GM12878 (cell line): Measurements from ENCODE around the gene DNAJB8. TPM values are rescaled to one million over a fixed set of nuclear protein-coding genes. Genes with fewer than 3 reads are reported as not detected.

Experiments used
- ATAC-seq: fragments of 200-7000 bp; cut with Tn5 transposase; 3 replicates; pipeline ENCODE4 v1.9.1; 2020; ENCODE audit warnings: mild to moderate bottlenecking, moderate library complexity
- BruUV-seq: library from RNA; stranded (reverse); fragments of 400-500 nt; replicated peaks from 2 replicates; lab custom pipeline; 2021; lab: Mats Ljungman, UMichigan
- CTCF ChIA-PET: fragments of 300-600 bp; sonication (Branson Sonifier 250); formaldehyde crosslinking; extraction: SDS; loops from one replicate; lab custom pipeline; 2021; ENCODE audit warnings: inconsistent platforms; lab: Yijun Ruan, JAX
- POLR2A ChIA-PET: fragments of 350-600 bp; formaldehyde crosslinking; extraction: SDS; loops from one replicate; lab custom pipeline; 2021; ENCODE audit warnings: inconsistent platforms; lab: Charles Lee
- RAD21 ChIA-PET: fragments of 300-600 bp; sonication (Branson Sonifier 250); formaldehyde crosslinking; loops from one replicate; lab custom pipeline; 2023; ENCODE audit warnings: antibody characterized with exemption; ENCODE audit not compliant: unreplicated experiment; lab: Charles Lee
- SMC1A ChIA-PET: fragments of 300-600 bp; sonication (Branson Sonifier 250); formaldehyde crosslinking; loops from one replicate; lab custom pipeline; 2023; ENCODE audit not compliant: unreplicated experiment, uncharacterized antibody; lab: Charles Lee
- DNase-seq: peaks from one replicate; pipeline ENCODE4 v3.0.0-alpha.2; 2011; ENCODE audit warnings: low read depth, low spot score
- FAIRE-seq: peaks from 3 replicates; lab custom pipeline; 2011; peaks lifted over from hg19 to GRCh38; lab: Jason Lieb, UNC
- H2AFZ ChIP-seq: 2 replicates; pipeline ENCODE4 v1.6.0; 2011; ENCODE audit warnings: low read depth, low read length, control low read depth; ENCODE audit not compliant: control insufficient read depth
- H3K27ac ChIP-seq: 2 replicates; pipeline ENCODE4 v1.5.1; 2011; ENCODE audit warnings: control low read depth; ENCODE audit not compliant: control insufficient read depth, insufficient read depth
- H3K27me3 ChIP-seq, 2 experiments: replicated peaks in 1 of 2; 2 replicates each; pipeline versions ENCODE4 v1.6.0 to v1.6.1; 2011; ENCODE audit warnings: low read length in 1 of 2; ENCODE audit not compliant: control insufficient read depth in 2 of 2, insufficient read depth in 2 of 2
- H3K36me3 ChIP-seq, 2 experiments: 2 replicates each; pipeline ENCODE4 v1.5.1; 2011; ENCODE audit warnings: low read length in 1 of 2; ENCODE audit not compliant: control insufficient read depth in 2 of 2, insufficient read depth in 2 of 2
- H3K4me1 ChIP-seq: 2 replicates; pipeline ENCODE4 v1.6.1; 2011; ENCODE audit warnings: mild to moderate bottlenecking, low read length, moderate library complexity, mixed read lengths; ENCODE audit not compliant: control insufficient read depth, insufficient read depth
- H3K4me2 ChIP-seq: 2 replicates; pipeline ENCODE4 v1.6.0; 2011; ENCODE audit warnings: control low read depth; ENCODE audit not compliant: control insufficient read depth, insufficient read depth
- H3K4me3 ChIP-seq: fragments of 200-600 bp; sonication (generic); 2 replicates; pipeline ENCODE4 v1.5.1; 2016
- H3K79me2 ChIP-seq: 2 replicates; pipeline ENCODE4 v1.6.0; 2011; ENCODE audit warnings: low read length; ENCODE audit not compliant: control insufficient read depth, insufficient read depth
- H3K9ac ChIP-seq: 2 replicates; pipeline ENCODE4 v1.8.0; 2011; ENCODE audit warnings: low read length, control low read depth, mixed read lengths; ENCODE audit not compliant: control insufficient read depth, insufficient read depth
- H3K9me3 ChIP-seq: replicated peaks from 3 replicates; pipeline ENCODE4 v1.5.1; 2011; ENCODE audit warnings: mild to moderate bottlenecking, low read length; ENCODE audit not compliant: control insufficient read depth, insufficient read depth
- H4K20me1 ChIP-seq: 2 replicates; pipeline ENCODE4 v1.6.0; 2011; ENCODE audit not compliant: control insufficient read depth, insufficient read depth
- ATF7 ChIP-seq: fragments of 450-650 bp; IDR thresholded peaks from 2 replicates; pipeline ENCODE4 v1.6.1; 2016; ENCODE audit warnings: low read depth, mild to moderate bottlenecking
- CBFB ChIP-seq: IDR thresholded peaks from 2 replicates; pipeline ENCODE4 v1.6.1; 2016; ENCODE audit warnings: antibody characterized with exemption, low read depth
- CHD4 ChIP-seq: fragments of 200-600 bp; sonication (generic); IDR thresholded peaks from 2 replicates; pipeline ENCODE4 v1.6.1; 2016; ENCODE audit warnings: mild to moderate bottlenecking
- FOS ChIP-seq: IDR thresholded peaks from 3 replicates; pipeline ENCODE4 v1.6.1; 2011; ENCODE audit warnings: borderline replicate concordance; ENCODE audit not compliant: insufficient read length; ENCODE audit errors: extremely low read depth
- JUNB ChIP-seq: IDR thresholded peaks from 2 replicates; pipeline ENCODE4 v1.6.1; 2016; ENCODE audit warnings: antibody characterized with exemption, mild to moderate bottlenecking
- MYC ChIP-seq: IDR thresholded peaks from 2 replicates; pipeline ENCODE4 v1.6.1; 2011; ENCODE audit warnings: mild to moderate bottlenecking, low read length, moderate library complexity, inconsistent platforms; ENCODE audit not compliant: insufficient read depth, insufficient replicate concordance, insufficient read length, severe bottlenecking
- NRF1 ChIP-seq: conservative IDR thresholded peaks from 2 replicates; pipeline ENCODE4 v1.6.1; 2011; ENCODE audit warnings: mild to moderate bottlenecking, low read depth, low read length, improper control_type of control experiment
- POLR2A ChIP-seq: IDR thresholded peaks from 2 replicates; pipeline ENCODE4 v1.6.1; 2011; ENCODE audit warnings: low read depth, mild to moderate bottlenecking, low read length
- ZNF384 ChIP-seq: IDR thresholded peaks from 2 replicates; pipeline ENCODE4 v1.6.1; 2012; ENCODE audit warnings: low read depth, mild to moderate bottlenecking, low read length, improper control_type of control experiment, borderline replicate concordance
- ZZZ3 ChIP-seq: IDR thresholded peaks from 2 replicates; pipeline ENCODE4 v1.6.1; 2011; ENCODE audit warnings: low read depth; ENCODE audit not compliant: control insufficient read depth, insufficient read length
- WGBS: methylation state at CpG from one replicate; pipeline ENCODE4 v1.1.6; 2016; ENCODE audit warnings: low lambda C conversion rate; ENCODE audit not compliant: insufficient replicate concordance, insufficient coverage; ENCODE audit errors: missing lambda C conversion rate; 5-methylcytosine and 5-hydroxymethylcytosine counted together
- in situ Hi-C: fragments of 300-500 bp; cut with MboI; formaldehyde crosslinking; loops from 9 replicates; pipeline ENCODE4 v1.14.3; 2018; ENCODE audit warnings: mixed read lengths
- intact Hi-C: fragments of 100-400 bp; cut with micrococcal nuclease; formaldehyde crosslinking; loops from one replicate; pipeline ENCODE4 v1.14.2; 2022; ENCODE audit not compliant: unreplicated experiment
- polyA plus RNA-seq, 11 experiments: library from polyadenylated mRNA; depleted of rRNA in 4 of 11; unstranded in 6 of 11; stranded (reverse) in 5 of 11; fragments of >200 nt; fragmentation: Nextera tagmentation in 4 of 11; fragmentation: Illumina TruSeq in 1 of 11; extraction: Ambion mirVana in 4 of 11; extraction: Trizol in 1 of 11; gene quantifications; 1 replicate in 1 of 11; 2 replicates in 10 of 11; pipeline versions ENCODE4 v1.2.1 to v1.2.3, GENCODE V29; 2011 to 2016; ENCODE audit warnings: inconsistent platforms in 2 of 11, missing spikeins in 2 of 11, low read depth in 1 of 11
- total RNA-seq, 4 experiments: library from RNA; depleted of rRNA in 3 of 4; stranded (reverse); fragments of >200 nt in 3 of 4; fragmentation: Illumina TruSeq in 1 of 4; extraction: Trizol in 1 of 4; gene quantifications; 2 replicates each; pipeline versions ENCODE4 v1.2.1 to v1.2.3, GENCODE V29; 2013 to 2021
- TF ChIP-seq, protein P1 (sequence below): IDR thresholded peaks from 2 replicates; pipeline ENCODE4 v1.6.1; 2011; ENCODE audit warnings: mild to moderate bottlenecking, low read depth, low read length, moderate library complexity; ENCODE audit not compliant: insufficient replicate concordance
- TF ChIP-seq, protein P2 (sequence below): IDR thresholded peaks from 2 replicates; pipeline ENCODE4 v1.6.1; 2012; ENCODE audit warnings: mild to moderate bottlenecking, low read depth, low read length

DNAJB8 gene
- total and polyA plus RNA-seq, 10 of the 15 experiments (the other 5 are each of a cell fraction or from before 2014, with no cell fraction given), result not detected

DNA sequence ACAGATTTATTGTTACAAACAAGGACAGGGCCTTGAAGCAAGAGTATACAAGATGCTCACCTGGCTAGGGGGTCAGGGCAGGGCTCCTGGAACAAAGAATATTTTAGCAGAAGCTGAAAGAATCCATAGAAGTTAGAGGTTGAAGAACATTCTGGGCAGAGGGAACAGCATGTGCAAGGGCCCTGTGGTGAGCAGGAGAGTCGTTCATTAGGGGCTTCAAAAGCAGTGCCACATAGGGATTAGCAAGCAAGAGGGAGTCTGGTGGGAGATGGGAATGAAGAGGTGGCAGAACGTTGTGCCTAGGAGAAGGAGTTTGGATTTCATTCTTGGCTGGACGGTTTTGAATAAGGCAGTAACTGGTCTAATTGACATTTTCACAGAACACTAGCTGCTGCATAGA, 22.9 kb downstream of the DNAJB8 start:
- Histone ChIP-seq H3K9ac (no peak overlapping the region), H3K4me3 (no peak overlapping the region), H3K27me3 (peaks cover 3 to 7% of the 10 kb centered on the region in 2 experiments; a peak in 3 of 4 replicates), H3K9me3 (no peaks in the 10 kb centered on the region; the same call in 2 of the 3 replicates), H2AFZ (no peak overlapping the region), H4K20me1 (no peaks in the 10 kb centered on the region; the same call in 1 of the 2 replicates), H3K4me2 (no peak overlapping the region), H3K36me3 (no peaks in the 10 kb centered on the region), H3K4me1 (peaks cover 12% of the 10 kb centered on the region), H3K27ac (no peak overlapping the region), H3K79me2 (no peaks in the 10 kb centered on the region)
- FAIRE-seq (no peak), DNase-seq (no peak), ATAC-seq (no peak)
- intact Hi-C loops (no loop called here), in situ Hi-C loops (no loop called here)
- WGBS, result 0% methylated on average over 3 of the region's 3 CpGs
- ChIA-PET RAD21 (no interaction called here), CTCF (no interaction called here), POLR2A (no interaction called here), SMC1A (no interaction called here)
- BruUV-seq, result no TSS peak
- no peak for TF ChIP-seq FOS
- TF ChIP-seq, protein P1, sequence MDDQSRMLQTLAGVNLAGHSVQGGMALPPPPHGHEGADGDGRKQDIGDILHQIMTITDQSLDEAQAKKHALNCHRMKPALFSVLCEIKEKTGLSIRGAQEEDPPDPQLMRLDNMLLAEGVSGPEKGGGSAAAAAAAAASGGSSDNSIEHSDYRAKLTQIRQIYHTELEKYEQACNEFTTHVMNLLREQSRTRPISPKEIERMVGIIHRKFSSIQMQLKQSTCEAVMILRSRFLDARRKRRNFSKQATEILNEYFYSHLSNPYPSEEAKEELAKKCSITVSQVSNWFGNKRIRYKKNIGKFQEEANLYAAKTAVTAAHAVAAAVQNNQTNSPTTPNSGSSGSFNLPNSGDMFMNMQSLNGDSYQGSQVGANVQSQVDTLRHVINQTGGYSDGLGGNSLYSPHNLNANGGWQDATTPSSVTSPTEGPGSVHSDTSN, result no peak
- no peak for TF ChIP-seq JUNB
- TF ChIP-seq ATF7, result no peak

DNA sequence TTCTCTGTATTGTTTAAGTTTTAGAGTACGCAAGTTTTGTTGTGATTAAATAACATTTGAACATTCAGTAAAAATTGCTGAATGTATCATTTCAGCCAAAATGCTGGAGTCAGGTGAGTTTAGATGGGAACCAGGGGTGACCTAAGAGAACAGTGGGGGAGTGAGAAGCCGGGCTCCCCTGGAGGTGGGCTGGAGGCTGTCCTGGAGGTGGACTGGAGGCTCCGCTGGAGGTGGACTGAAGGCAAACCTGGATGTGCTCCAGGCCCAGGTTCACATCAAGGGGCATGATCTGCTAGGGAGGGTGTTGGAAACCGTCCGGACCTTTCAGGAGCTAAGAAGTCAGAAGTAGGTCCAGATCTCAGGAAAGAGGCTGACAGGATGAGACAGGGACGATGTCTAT, 23.7 kb downstream of the DNAJB8 start:
- no peak for FAIRE-seq
- H3K4me3 ChIP-seq, result no peak overlapping the region
- peaks cover 6% of the 10 kb centered on the region for H3K4me1 ChIP-seq
- no peaks in the 10 kb centered on the region; the same call in 2 of the 3 replicates for H3K9me3 ChIP-seq
- ChIA-PET RAD21 (no interaction called here), POLR2A (no interaction called here), CTCF (interaction anchor here (1.0 kb wide), 1 partner anchor 17 kb away, joined by 5 read pairs; no protein-coding TSS in a partner anchor), SMC1A (no interaction called here)
- H3K9ac ChIP-seq, result no peak overlapping the region
- no peak for ATAC-seq
- DNase-seq, result no peak
- no TSS peak for BruUV-seq
- H3K79me2 ChIP-seq, result no peaks in the 10 kb centered on the region
- no peaks in the 10 kb centered on the region; the same call in 1 of the 2 replicates for H4K20me1 ChIP-seq
- no peak overlapping the region for H3K27ac ChIP-seq
- in situ Hi-C loops (no loop called here), intact Hi-C loops (no loop called here)
- no peak overlapping the region for H2AFZ ChIP-seq
- H3K27me3 ChIP-seq, result peaks cover 3 to 7% of the 10 kb centered on the region in 2 experiments; a peak in 3 of 4 replicates
- H3K4me2 ChIP-seq, result no peak overlapping the region
- 48% methylated on average over 6 of the region's 6 CpGs for WGBS
- no peaks in the 10 kb centered on the region for H3K36me3 ChIP-seq
- no peak for TF ChIP-seq CHD4
- no peak for TF ChIP-seq POLR2A
- TF ChIP-seq ZZZ3, result no peak
- TF ChIP-seq NRF1, result no peak
- TF ChIP-seq CBFB, result no peak
- no peak for TF ChIP-seq ZNF384
- TF ChIP-seq, protein P2, sequence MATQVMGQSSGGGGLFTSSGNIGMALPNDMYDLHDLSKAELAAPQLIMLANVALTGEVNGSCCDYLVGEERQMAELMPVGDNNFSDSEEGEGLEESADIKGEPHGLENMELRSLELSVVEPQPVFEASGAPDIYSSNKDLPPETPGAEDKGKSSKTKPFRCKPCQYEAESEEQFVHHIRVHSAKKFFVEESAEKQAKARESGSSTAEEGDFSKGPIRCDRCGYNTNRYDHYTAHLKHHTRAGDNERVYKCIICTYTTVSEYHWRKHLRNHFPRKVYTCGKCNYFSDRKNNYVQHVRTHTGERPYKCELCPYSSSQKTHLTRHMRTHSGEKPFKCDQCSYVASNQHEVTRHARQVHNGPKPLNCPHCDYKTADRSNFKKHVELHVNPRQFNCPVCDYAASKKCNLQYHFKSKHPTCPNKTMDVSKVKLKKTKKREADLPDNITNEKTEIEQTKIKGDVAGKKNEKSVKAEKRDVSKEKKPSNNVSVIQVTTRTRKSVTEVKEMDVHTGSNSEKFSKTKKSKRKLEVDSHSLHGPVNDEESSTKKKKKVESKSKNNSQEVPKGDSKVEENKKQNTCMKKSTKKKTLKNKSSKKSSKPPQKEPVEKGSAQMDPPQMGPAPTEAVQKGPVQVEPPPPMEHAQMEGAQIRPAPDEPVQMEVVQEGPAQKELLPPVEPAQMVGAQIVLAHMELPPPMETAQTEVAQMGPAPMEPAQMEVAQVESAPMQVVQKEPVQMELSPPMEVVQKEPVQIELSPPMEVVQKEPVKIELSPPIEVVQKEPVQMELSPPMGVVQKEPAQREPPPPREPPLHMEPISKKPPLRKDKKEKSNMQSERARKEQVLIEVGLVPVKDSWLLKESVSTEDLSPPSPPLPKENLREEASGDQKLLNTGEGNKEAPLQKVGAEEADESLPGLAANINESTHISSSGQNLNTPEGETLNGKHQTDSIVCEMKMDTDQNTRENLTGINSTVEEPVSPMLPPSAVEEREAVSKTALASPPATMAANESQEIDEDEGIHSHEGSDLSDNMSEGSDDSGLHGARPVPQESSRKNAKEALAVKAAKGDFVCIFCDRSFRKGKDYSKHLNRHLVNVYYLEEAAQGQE, result no peak
- TF ChIP-seq MYC, result no peak
